GM19438 (cell line): ENCODE measurements around the gene FCN3.

Experiments
- ATAC-seq: cut with Tn5 transposase; IDR thresholded peaks from one replicate; pipeline ENCODE4 v1.9.1; 2021; ENCODE audit warnings: low read depth; ENCODE audit not compliant: unreplicated experiment

Gene FCN3

DNA sequence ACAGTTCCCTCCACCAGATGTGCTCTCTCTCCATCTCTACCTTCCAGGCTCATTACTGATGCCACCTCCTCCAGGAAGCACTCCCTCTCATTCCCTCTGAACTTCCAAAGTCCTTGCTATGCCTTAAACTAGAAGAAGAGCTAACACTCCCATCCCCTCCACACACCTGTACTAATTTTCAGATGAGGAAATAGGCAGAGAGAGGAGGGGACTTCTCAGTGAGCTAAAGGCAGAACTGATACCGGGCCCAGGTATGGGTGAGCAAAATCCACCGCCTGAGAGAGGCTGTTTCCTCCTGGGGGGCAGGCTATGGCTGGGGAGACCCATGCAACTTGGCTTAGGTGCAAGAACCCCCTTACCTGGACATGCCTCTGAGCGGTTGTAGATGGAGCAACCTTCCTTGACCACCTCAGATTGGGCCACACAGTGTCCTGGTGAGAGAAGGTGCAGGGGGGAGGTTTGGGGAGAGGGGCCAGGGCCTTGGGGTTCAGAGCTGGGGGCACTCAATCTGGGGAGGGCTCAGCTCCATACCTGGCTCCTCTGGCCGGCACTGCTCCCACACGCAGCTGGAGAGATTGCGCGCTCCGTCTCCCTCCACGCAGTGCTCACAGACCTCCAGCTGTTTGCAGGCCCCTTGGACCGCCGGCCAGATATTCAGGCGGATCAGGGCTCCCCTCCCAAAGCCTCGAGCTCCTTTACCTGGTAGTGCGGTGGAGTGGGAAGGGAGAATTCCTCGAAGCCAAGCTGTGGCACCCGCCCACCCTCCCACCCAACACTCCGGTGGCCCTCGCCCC is 7.5 kb upstream of the FCN3 start:
- no peak for ATAC-seq

DNA sequence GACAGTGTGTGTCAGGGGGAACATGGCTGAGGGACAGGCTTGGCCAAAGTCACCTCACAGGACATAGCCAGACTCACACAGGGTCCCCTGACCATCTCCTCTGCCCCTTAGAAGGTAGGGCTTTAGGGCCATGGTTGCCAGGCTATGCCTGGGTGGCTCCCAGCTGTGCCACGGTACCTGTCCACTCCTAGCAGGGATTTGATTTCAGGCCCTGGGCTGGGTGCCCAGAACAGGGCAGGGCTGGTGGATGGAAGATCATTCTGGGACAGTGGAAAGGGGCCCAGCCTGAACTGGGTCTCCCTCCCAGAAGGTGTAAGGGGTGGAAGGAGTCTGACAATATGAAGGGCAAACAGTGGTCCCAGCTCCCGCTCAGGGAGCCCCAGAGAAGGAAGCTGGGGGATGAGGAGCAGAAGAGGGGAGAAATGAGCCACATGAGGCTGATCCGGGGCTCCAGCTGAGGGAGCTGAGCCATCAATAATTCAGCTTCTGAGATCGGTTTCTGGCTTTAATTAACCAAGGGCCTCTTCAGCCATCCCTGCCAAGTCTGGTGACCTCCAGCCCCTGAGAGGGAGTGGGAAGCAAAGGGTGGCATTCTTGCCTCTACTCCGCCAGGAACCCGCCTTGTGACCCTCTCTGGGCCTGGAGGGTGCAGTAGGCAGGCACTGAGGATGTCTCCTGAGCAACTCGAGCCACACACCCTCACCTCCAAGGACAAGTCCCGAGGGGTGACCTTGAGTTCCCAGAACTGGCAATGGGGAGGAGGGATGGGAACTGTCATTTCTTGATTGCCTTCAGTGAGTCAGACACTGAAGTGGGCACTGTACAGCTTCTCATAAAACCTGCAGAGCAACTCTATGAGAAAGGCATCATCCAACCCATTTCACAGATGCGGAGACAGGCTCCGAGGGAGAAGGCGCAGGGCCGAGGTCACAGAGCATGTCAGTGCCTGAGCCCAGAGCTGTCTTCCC is 6.4 kb upstream of the FCN3 start:
- no peak for ATAC-seq

DNA sequence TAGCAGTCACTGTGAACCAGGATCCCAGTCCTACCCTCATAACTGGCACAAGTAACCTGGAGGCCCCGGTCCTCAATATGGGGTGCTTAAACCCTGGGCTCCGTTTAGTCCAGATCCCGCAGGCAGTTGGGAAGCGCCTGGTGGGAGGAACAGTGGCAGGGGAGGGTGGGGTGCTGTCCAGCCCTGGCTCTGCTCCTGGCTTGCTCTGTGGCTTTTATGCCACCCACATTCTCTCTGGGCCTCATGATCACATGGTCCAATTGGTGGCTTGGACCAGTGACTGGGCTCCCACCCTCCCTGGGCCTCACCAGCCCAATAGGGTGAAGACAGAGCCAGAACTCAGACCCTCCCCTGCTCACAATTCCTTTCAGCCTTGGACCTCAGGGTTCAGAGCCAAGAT is 5.6 kb upstream of the FCN3 start:
- no peak for ATAC-seq

DNA sequence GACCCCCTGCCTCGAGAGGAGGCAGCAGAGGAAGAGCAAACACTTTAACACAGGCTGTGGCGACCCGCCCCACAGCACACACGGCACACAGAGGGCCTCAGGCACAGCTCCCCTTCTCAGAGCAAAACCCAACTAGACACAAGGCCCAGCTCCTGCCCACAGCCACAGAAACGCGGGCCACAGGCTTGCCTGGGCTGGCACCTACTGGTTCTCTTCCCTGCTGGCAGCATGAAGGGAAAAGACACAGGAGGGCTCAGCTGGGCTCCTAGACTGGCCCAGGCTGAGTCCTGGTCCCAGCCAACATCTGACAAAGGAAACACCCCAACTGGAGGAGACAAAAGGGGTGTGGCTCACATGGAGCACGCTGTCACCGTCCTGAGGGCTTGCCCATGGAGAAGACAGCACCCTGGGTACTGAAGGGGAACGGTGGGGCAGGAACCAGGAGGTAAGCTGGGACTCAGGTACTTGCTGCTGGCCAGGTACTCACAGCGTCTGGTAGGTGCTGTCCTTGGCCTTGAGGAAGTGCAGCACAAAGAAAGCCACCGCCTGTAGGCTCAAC is 5.0 kb upstream of the FCN3 start:
- ATAC-seq = no peak

DNA sequence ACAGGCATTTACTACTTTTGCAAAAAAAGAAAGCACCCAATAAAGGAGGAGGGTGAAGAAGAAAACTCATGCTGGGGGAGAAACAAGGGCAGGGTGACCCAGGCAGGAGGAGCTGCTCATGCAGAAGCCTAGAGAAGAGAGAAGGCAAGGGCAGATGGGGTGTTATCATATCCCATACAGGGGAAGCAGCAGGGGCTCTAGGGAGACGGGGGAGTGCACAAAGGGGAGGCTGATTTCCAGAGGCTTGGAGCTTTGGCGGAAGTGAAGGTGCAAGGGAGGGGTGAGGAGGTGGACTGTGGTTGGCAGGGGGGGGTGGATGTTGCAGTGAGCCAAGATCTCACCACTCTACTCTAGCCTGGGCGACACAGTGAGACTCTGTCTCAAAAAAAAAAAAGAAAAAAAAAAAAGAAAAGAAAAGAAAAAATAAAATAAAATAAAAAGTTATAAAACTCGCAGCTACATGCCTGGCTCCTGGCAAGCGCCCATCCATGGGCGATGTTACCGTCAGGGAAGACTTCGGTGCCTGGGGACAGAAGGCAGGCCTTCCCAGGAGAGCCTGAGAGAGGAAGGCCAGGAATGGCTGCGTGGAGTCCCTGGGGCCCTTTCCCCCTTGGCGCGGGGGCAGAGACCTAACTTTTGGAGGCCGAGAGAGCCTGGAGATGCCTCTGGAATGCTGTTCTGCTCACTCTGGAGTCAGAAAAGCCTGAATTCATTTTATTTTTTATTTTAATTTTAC is 3.3 kb upstream of the FCN3 start:
- ATAC-seq = no peak

DNA sequence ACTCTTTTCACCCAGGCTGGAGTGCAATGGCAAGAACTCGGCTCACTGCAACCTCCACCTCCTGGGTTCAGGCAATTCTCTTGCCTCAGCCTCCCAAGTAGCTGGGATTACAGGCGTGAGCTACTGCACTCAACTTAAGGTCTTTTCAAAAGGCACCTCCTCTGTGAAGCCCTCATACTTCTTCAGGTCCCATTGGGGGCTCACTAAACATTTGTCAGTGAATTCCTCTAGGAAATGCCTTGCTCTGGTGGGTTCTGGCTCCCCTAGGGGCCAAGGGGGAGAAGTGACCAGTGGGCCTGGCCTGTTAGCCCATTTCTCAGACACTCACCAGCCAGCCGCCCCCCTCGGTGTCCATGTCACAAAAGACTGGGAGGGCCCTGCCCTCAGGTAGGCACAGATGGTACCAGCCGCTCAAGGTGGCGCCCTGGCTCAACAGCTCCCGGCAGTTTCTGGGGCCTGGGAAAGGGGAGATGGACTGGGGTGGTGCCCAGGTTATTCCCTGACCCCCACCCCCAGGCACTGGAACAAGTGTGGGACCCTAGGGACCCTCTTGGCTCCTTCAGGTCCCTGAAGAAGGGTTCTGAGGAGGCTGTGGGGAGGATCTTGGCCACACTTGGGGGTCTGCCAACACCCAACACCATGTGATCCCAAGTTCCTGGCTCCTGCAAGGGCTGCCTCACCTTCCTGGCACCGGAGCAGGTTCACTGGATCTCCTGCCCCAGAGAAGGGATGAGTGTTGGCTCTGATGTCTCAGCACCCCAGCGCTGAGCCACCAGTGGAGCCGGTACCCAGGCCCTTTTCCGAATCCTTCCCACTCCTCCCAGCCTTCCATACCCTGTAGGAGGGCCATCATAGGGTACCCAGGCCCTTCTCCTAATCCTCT is 1.6 kb downstream of the FCN3 start:
- ATAC-seq = no peak

DNA sequence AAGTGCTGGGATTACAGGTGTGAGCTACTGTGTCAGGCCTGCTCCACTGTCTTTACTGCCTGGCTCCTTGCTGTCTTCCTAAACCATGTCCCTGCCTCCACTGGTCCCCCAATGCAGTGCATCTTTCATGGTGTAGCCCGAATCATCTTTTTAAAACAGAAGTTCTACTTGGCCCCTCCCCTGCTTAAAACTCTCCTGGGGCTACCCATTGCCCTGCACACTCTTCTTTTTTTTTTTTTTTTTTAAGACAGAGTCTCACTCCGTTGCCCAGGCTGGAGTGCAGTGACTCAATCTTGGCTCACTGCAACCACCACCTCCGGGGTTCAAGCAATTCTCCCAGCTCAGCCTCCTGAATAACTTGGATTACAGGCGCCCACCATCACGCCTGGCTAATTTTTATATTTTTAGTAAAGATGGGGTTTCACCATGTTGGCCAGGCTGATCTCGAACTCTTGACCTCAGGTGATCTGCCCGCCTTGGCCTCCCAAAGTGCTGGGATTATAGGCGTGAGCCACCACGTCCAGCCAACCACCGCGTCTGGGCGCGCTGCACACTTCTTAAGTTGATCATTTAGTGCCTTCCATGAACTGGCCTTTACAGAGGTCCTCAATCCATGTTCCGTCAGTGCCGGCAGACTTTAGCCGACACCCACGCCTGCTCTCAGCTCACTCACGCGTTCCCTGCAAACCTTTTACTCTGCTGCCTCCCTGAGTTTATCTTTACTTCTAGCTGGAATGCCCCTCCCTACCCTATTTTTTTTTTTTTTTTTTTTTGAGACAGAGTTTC is 2.4 kb downstream of the FCN3 start:
- no peak for ATAC-seq

DNA sequence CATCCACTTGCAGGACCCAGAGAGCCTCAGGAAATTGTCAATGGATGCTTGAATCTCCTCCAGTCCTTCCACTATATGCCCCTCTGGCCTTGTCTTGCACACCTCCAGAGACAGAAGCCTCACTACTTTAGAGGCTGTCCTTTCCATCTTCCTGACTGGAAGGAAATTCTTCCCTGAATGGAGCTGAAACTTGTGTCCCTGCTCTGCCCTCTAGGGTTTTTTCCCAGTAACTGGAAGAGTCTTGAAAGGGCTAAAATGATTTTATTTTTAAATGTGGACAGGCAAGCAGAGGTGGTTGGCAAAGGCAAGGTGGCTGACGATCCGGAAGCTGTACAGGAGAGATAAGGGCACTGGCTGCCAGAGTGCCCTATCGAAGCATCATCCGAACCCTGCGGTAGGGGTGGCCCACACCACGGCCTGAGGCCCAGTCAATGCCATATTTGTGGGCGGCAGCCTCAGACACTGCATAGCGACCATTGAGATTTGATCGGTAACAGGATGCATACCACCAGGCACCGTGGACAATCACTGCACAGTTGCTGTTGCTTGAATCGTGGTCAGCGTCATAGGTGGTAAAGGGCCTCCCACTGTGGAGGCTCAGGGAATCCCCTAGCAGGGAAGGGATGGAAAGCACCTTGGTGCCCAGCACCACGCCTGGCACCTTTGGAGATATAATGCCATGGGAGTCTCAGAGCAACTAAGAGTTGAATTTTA is 5.6 kb downstream of the FCN3 start:
- no peak for ATAC-seq

DNA sequence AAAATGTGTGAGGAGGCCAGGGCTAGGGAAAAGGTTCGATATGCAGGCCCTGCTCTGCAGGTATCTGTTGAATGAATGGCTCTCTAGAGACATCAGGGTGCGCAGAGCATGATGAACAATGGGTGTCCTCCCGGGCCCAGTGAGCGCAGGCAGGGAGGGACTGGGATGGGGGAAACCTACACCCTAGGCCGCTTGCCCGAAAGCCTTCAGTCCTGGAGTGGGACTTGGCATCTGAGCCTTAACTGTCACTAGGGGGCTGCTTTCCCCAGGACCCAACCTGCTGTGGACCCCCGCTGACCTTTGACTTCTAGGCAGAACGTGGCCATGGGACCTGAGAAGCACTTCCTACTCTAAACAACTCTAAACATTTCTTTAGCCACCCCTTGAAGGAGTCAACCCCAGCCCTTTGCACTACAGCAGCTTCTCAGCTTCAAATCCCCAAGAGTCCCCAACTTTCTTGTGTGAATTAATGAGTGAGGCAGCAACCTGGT is 7.4 kb downstream of the FCN3 start:
- ATAC-seq = no peak

DNA sequence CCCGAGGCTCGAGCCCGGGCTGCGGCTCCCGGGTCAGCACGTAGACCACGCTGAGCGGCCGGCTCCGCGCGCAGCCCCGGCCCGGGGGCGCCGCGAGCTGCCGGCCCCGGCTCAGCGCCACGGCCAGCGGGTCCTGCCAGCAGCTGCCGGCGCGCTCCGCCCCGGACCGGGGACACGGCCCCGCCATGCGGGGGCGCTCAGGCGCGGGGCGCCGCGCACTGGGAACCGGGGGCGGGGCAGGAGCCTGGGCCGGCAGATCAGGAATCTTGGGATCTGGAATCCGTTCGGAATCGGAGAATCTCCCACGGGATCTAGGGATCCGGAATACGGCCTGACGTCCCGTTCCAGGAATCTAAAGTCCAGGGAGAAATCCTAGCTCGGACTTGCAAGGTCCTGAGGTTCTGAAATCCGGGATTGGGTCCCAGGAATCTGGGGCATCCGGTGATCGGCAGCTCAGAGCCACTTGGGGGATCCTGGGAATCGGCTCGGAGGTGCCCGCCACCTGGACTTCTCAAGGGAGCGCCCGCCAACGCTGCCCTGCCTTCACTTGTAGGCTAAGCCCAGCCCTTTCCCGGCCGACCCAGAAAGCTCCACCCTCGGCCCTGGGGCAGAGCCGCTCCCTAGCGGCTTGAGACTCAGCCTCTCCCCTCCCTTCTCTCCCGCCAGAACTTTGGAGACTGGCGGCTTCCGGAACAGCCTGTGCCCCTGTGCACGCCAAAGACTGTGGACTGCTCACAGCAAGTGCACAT is 8.0 kb downstream of the FCN3 start, which contains the start of gene MAP3K6:
Gene MAP3K6, minus strand, starts transcription at position 551 of the 749 bp plus-strand sequence. Its CDS starts 364 bp downstream, at position 187.
- peak; percentile 38 for ATAC-seq

DNA sequence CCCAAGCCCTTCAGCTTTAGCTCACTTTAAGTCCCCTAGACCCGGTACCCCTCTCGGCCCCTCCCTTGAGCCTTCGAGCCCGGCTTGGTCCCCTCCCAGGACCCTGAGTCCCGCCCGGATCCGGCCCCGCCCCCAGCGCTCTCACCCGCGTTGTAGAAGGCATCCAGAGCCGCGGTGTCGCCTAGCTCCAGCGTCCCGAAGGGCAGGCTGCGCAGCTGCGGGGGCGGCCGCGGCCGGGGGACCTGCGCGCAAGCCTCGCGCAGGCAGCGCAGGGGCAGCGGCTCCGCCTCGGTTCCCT is 8.6 kb downstream of the FCN3 start:
- ATAC-seq = peak; percentile 41

DNA sequence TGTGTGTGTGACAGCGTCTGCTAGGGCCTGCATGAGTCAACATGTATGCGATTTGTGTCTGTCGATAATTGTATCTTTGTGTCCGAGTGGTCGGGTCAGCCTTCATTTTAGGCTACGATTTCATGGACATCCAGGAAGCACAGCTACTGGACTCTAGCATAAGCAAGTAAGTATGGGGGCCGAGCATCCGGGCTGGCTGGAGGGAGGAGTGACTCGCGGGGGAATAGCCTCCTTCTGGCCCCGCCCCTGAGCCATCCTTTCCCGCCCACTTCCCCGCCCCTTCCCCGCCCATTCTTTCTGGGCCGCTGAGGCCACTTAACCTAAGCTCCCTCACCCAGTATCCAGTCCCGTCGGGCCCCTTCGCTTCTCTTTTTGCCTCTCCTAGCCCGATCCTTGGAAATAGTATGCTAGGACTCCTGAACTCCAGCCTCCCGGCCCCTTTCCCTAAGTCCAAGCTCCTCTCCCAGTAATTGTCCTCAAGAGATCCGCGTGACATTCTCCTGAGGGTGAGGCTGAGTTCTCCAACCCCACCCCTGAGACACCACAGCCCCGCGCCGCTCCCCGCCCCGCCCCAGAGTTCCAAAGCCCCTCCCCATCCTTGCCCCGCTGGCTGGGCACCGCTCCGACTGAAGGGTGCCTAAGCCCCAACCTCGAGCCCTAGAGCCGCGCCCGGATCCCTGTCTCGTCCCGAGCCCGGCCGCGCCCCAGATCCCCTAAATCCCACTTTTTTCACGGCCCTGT is 9.1 kb downstream of the FCN3 start:
- peak; percentile 35 for ATAC-seq

DNA sequence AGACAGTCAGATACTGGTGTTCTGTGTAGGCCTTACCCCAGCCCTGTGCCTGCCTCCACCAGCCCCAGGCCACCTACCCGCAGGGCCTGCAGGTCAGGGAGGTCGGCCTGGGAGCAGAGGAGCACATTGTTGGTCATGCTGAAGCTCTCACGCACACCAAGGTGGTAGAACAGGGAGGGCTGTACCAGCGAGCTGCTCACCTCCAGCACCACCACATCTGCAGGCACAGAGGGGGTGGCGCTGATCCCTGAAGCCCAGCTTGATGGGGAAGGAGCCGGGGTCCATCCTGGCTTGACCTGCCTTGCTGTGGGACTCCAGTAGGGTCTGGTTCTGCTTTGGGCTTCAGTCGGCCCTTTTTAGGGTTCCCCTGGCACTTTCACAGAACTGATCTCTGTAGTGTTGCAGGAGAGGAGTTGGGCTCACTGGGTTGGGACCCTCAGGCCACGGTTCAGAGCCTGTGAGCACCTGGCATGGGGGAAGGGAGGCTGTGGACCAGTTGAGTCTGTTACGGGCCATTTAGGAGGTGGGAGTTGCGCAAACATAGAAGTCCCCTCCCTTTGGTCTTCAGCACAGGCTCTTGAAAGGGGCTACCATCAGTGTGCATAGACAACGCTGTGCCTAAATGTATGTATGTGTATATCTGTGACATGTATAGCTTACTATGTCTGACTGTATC is 9.8 kb downstream of the FCN3 start:
- peak; percentile 8 for ATAC-seq

DNA sequence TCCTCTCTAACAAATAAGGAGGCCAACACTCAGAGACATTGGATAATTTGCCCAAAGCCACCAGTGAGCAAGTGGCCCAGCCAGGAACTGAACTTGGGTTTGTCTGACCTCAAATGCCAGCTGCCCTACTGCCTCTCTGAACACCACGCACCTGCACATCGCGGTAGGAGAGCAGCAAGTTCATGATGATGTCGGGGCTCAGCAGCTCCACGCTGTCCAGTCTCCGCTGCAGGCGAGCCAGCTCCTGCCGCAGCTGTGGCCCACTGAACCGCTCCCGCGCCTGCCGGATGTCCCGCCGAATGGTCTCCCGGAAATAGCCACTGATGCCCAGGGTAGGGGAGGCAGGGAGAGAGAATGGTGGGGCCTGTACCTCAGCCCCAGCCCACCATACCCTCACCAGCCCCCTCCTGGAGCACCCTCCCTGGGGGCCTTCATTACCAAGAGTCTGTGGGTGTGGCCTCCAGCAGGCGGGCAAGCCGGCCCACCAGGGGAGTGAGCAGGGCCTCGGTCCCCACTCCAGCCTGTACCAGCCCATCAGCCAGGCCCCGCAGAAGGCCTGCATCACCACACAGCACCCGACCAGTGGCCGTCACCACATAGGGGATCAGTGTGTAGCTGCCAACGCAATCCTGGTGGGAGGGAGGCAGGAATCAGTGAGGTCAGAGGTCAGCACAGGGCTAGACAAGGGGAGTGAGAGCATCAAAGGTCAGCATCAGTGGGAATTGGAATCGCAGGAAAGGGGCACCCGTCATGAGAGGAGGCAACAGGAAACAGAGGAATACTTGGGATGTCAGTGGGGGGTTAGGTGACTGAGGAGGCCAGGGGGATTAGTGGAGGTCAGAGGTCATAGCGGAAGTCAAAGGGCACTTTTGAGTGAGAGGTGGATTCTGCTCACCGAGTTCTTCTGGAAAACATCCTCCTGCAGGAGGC is 10.6 kb downstream of the FCN3 start:
- ATAC-seq = no peak

DNA sequence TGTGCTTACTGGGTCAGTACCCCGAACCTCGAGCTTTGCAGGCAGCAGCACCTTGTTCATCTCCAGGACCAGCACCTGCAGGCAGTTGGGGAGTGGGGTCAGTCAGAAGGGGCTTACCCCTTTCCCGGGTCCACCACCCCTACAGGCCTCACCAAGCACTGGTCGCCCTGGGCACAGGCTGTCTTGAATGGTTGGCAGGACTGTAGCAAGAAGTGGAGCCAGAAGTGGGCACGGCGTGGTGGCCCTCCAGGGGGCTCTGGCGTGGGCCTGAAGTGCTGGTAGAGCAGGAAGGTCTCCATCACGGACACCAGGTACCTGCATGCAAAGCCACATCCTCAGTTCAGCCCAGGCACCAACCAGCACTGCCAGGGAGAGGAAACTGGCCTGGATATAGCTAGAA is 13.1 kb downstream of the FCN3 start:
- ATAC-seq = no peak
